Lower leg skin (tissue), 4 donors: ENCODE data around the gene ADAMTSL2. TPM values are rescaled to one million over a fixed set of nuclear protein-coding genes. Genes with fewer than 3 reads are reported as not detected.

Source experiments
- DNase-seq, 2 donors: peaks; one replicate each; pipeline ENCODE4 v3.0.0-alpha.2; 2019; ENCODE audit warnings: low spot score in 2 of 2
- H3K4me3 ChIP-seq: fragments of 200-600 bp; sonication (generic); 2 replicates; pipeline ENCODE4 v1.5.1; 2017; ENCODE audit warnings: mild to moderate bottlenecking, low read depth; ENCODE audit not compliant: poor library complexity, severe bottlenecking
- CTCF ChIP-seq, 3 donors: fragments of 450-650 bp; IDR thresholded peaks; one replicate each; pipeline ENCODE4 v1.5.1; 2016; ENCODE audit warnings: antibody characterized with exemption in 3 of 3, mild to moderate bottlenecking in 3 of 3, moderate library complexity in 2 of 3
- POLR2A ChIP-seq, 2 donors: fragments of 450-650 bp; IDR thresholded peaks; one replicate each; pipeline ENCODE4 v1.6.1; 2016 to 2017; ENCODE audit warnings: antibody characterized with exemption in 2 of 2, mild to moderate bottlenecking in 1 of 2, moderate library complexity in 1 of 2
- WGBS, 2 donors: methylation state at CpG; one replicate each; pipeline ENCODE4 v1.1.5; 2018; 5-methylcytosine and 5-hydroxymethylcytosine counted together
- intact Hi-C: fragments of 100-400 bp; cut with DNase I; formaldehyde crosslinking; loops from one replicate; pipeline ENCODE4 v1.15.0; 2023; ENCODE audit warnings: low total_unique reads
- total RNA-seq, 4 donors: library from RNA; depleted of rRNA; stranded (reverse); fragments of >200 nt; gene quantifications; one replicate each; pipeline ENCODE4 v1.1.0, GENCODE V29; 2016

ADAMTSL2 gene
- total RNA-seq, 4 donors from 2014 or later: 0.08 to 1.5 (median 0.32) TPM; not detected in 1

- H3K4me3 ChIP-seq: no peak overlapping the region
- WGBS, 2 donors: 68 to 70% methylated on average over 29 to 40 of the region's 41 CpGs
- intact Hi-C loops: no loop called here
- DNase-seq: no peak
- TF ChIP-seq CTCF (IDR thresholded peaks at IDR 0.05): no peak
Observed at GRCh38 chr9:133578524-133579441, 44.3 kb downstream of the ADAMTSL2 start.

GRCh38 chr9:133579601-133580418, 45.3 kb downstream of the ADAMTSL2 start:
- WGBS, 2 donors: 82 to 84% methylated on average over 28 to 31 of the region's 31 CpGs
- DNase-seq: no peak
- intact Hi-C loops: no loop called here
- TF ChIP-seq POLR2A (IDR thresholded peaks at IDR 0.05) (no peak), CTCF (IDR thresholded peaks at IDR 0.05) (no peak)
- H3K4me3 ChIP-seq: no peak overlapping the region

- TF ChIP-seq POLR2A (IDR thresholded peaks at IDR 0.05): no peak
- TF ChIP-seq CTCF (IDR thresholded peaks at IDR 0.05): no peak
- intact Hi-C loops: no loop called here
- WGBS, 2 donors: 65 to 70% methylated on average over 6 of the region's 6 CpGs
- H3K4me3 ChIP-seq: no peak overlapping the region
- no peak for DNase-seq
Observed at GRCh38 chr9:133580419-133580738, 45.9 kb downstream of the ADAMTSL2 start.

GRCh38 chr9:133581011-133581410, 46.5 kb downstream of the ADAMTSL2 start:
- DNase-seq: no peak
- intact Hi-C loops: no loop called here
- no peak for TF ChIP-seq CTCF (IDR thresholded peaks at IDR 0.05)
- TF ChIP-seq POLR2A (IDR thresholded peaks at IDR 0.05): no peak
- no peak overlapping the region for H3K4me3 ChIP-seq
- 68 to 79% methylated on average over 4 of the region's 4 CpGs for WGBS, 2 donors

GRCh38 chr9:133581513-133582343, 47.2 kb downstream of the ADAMTSL2 start:
- intact Hi-C loops: no loop called here
- no peak for DNase-seq
- no peak for TF ChIP-seq CTCF (IDR thresholded peaks at IDR 0.05)
- TF ChIP-seq POLR2A (IDR thresholded peaks at IDR 0.05): no peak
- no peak overlapping the region for H3K4me3 ChIP-seq
- 77 to 79% methylated on average over 19 of the region's 19 CpGs for WGBS, 2 donors
